ENCODE results near the gene NEO1. TPM values are rescaled to one million over a fixed set of nuclear protein-coding genes. Genes with fewer than 3 reads are reported as not detected.
A peak's percentile ranks its signal among the peaks of the same experiment; 100 is the strongest.

NEO1 gene
- total and polyA plus RNA-seq, 2 of the 13 experiments (the other 11 are each of a cell fraction or from before 2014, with no cell fraction given), result 8.4 to 11.0 TPM

DNA sequence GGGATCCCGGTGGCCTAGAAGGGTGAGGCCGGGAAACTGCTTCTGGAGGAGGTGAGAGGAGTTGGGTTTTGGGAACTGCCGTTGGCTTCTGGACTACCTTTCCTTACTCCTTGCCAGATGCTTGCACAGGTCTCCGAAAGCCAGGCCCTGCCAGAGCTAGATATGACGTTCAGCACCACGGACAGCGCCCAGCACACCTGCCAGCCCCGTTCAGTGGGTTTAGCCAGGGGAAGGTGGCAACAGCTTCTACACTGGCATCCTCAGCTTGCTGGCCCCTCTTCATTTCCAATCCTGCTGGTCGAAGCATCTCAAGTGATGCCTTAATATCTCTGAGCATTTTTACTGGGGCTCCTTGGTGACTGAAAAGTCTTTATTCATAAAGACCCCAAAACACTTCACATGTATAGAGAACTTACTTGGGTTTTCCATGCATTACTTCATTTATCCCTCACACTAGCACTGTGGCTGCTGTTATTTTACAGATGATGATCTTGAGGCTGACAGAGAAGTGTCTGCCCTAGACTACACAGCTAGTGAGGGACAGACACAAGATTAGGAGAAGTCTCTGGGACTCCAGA lies 294.6 kb downstream of the NEO1 start (continued):
- TF ChIP-seq, protein P1, sequence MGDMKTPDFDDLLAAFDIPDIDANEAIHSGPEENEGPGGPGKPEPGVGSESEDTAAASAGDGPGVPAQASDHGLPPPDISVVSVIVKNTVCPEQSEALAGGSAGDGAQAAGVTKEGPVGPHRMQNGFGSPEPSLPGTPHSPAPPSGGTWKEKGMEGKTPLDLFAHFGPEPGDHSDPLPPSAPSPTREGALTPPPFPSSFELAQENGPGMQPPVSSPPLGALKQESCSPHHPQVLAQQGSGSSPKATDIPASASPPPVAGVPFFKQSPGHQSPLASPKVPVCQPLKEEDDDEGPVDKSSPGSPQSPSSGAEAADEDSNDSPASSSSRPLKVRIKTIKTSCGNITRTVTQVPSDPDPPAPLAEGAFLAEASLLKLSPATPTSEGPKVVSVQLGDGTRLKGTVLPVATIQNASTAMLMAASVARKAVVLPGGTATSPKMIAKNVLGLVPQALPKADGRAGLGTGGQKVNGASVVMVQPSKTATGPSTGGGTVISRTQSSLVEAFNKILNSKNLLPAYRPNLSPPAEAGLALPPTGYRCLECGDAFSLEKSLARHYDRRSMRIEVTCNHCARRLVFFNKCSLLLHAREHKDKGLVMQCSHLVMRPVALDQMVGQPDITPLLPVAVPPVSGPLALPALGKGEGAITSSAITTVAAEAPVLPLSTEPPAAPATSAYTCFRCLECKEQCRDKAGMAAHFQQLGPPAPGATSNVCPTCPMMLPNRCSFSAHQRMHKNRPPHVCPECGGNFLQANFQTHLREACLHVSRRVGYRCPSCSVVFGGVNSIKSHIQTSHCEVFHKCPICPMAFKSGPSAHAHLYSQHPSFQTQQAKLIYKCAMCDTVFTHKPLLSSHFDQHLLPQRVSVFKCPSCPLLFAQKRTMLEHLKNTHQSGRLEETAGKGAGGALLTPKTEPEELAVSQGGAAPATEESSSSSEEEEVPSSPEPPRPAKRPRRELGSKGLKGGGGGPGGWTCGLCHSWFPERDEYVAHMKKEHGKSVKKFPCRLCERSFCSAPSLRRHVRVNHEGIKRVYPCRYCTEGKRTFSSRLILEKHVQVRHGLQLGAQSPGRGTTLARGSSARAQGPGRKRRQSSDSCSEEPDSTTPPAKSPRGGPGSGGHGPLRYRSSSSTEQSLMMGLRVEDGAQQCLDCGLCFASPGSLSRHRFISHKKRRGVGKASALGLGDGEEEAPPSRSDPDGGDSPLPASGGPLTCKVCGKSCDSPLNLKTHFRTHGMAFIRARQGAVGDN (CRISPR knock-in tag; IDR thresholded peaks at IDR 0.05), result peak; percentile 23; the same call in 1 of the 2 replicates
- peak; percentile 95; the same call in 1 of the 2 replicates for TF ChIP-seq ZNF557 (CRISPR knock-in tag; IDR thresholded peaks at IDR 0.05)
- peak; percentile 81; the same call in 1 of the 2 replicates for TF ChIP-seq ZNF607 (CRISPR knock-in tag; IDR thresholded peaks at IDR 0.05; ENCODE audit: borderline replicate concordance)
- TF ChIP-seq SNAPC2 (CRISPR knock-in tag; IDR thresholded peaks at IDR 0.05), result no peak
- TF ChIP-seq, protein P2, sequence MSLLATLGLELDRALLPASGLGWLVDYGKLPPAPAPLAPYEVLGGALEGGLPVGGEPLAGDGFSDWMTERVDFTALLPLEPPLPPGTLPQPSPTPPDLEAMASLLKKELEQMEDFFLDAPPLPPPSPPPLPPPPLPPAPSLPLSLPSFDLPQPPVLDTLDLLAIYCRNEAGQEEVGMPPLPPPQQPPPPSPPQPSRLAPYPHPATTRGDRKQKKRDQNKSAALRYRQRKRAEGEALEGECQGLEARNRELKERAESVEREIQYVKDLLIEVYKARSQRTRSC (CRISPR knock-in tag; IDR thresholded peaks at IDR 0.05; ENCODE audit: low read depth), result 0 out of 2 replicates have a peak, but pooled peaks have one; percentile 83
- TF ChIP-seq ATF7-NPFF (CRISPR knock-in tag; IDR thresholded peaks at IDR 0.05; ENCODE audit: low read depth), result peak; percentile 39; the same call in 1 of the 2 replicates
- TF ChIP-seq, protein P3, sequence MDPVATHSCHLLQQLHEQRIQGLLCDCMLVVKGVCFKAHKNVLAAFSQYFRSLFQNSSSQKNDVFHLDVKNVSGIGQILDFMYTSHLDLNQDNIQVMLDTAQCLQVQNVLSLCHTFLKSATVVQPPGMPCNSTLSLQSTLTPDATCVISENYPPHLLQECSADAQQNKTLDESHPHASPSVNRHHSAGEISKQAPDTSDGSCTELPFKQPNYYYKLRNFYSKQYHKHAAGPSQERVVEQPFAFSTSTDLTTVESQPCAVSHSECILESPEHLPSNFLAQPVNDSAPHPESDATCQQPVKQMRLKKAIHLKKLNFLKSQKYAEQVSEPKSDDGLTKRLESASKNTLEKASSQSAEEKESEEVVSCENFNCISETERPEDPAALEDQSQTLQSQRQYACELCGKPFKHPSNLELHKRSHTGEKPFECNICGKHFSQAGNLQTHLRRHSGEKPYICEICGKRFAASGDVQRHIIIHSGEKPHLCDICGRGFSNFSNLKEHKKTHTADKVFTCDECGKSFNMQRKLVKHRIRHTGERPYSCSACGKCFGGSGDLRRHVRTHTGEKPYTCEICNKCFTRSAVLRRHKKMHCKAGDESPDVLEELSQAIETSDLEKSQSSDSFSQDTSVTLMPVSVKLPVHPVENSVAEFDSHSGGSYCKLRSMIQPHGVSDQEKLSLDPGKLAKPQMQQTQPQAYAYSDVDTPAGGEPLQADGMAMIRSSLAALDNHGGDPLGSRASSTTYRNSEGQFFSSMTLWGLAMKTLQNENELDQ (CRISPR knock-in tag; IDR thresholded peaks at IDR 0.05; ENCODE audit: borderline replicate concordance), result peak; percentile 91
- TF ChIP-seq NFIB (CRISPR knock-in tag; IDR thresholded peaks at IDR 0.05; ENCODE audit: borderline replicate concordance), result no peak
- TF ChIP-seq ZNF484 (CRISPR knock-in tag; IDR thresholded peaks at IDR 0.05; ENCODE audit: borderline replicate concordance, low read depth), result peak; percentile 73; the same call in 1 of the 2 replicates
- 0 out of 2 replicates have a peak, but pooled peaks have one; percentile 48 for TF ChIP-seq ZNF235 (CRISPR knock-in tag; IDR thresholded peaks at IDR 0.05; ENCODE audit: borderline replicate concordance)
- peak; percentile 54; the same call in 1 of the 2 replicates for TF ChIP-seq SMYD3 (CRISPR knock-in tag; IDR thresholded peaks at IDR 0.05)
- TF ChIP-seq, protein P4, sequence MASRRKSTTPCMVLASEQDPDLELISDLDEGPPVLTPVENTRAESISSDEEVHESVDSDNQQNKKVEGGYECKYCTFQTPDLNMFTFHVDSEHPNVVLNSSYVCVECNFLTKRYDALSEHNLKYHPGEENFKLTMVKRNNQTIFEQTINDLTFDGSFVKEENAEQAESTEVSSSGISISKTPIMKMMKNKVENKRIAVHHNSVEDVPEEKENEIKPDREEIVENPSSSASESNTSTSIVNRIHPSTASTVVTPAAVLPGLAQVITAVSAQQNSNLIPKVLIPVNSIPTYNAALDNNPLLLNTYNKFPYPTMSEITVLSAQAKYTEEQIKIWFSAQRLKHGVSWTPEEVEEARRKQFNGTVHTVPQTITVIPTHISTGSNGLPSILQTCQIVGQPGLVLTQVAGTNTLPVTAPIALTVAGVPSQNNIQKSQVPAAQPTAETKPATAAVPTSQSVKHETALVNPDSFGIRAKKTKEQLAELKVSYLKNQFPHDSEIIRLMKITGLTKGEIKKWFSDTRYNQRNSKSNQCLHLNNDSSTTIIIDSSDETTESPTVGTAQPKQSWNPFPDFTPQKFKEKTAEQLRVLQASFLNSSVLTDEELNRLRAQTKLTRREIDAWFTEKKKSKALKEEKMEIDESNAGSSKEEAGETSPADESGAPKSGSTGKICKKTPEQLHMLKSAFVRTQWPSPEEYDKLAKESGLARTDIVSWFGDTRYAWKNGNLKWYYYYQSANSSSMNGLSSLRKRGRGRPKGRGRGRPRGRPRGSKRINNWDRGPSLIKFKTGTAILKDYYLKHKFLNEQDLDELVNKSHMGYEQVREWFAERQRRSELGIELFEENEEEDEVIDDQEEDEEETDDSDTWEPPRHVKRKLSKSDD (CRISPR knock-in tag; IDR thresholded peaks at IDR 0.05; ENCODE audit: low read depth), result no peak
- TF ChIP-seq, protein P5, sequence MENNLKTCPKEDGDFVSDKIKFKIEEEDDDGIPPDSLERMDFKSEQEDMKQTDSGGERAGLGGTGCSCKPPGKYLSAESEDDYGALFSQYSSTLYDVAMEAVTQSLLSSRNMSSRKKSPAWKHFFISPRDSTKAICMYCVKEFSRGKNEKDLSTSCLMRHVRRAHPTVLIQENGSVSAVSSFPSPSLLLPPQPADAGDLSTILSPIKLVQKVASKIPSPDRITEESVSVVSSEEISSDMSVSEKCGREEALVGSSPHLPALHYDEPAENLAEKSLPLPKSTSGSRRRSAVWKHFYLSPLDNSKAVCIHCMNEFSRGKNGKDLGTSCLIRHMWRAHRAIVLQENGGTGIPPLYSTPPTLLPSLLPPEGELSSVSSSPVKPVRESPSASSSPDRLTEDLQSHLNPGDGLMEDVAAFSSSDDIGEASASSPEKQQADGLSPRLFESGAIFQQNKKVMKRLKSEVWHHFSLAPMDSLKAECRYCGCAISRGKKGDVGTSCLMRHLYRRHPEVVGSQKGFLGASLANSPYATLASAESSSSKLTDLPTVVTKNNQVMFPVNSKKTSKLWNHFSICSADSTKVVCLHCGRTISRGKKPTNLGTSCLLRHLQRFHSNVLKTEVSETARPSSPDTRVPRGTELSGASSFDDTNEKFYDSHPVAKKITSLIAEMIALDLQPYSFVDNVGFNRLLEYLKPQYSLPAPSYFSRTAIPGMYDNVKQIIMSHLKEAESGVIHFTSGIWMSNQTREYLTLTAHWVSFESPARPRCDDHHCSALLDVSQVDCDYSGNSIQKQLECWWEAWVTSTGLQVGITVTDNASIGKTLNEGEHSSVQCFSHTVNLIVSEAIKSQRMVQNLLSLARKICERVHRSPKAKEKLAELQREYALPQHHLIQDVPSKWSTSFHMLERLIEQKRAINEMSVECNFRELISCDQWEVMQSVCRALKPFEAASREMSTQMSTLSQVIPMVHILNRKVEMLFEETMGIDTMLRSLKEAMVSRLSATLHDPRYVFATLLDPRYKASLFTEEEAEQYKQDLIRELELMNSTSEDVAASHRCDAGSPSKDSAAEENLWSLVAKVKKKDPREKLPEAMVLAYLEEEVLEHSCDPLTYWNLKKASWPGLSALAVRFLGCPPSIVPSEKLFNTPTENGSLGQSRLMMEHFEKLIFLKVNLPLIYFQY (CRISPR knock-in tag; IDR thresholded peaks at IDR 0.05; ENCODE audit: borderline replicate concordance), result peak; percentile 68; the same call in 1 of the 2 replicates
